NB4 (cell line): ENCODE measurements around the gene ITGA1.
"Not testable (repeated sequence)": the region's sequence is repeated elsewhere in the genome, so short reads cannot be mapped to it uniquely, and the experiment has no call there.

ENCODE experiments used
- DNase-seq: peaks from one replicate; pipeline ENCODE4 v3.0.0; 2010; ENCODE audit warnings: low read depth
- H3K4me3 ChIP-seq: one replicate; pipeline ENCODE4 v1.5.1; 2011; ENCODE audit warnings: mild to moderate bottlenecking, low read depth, low read length, moderate library complexity
- MYC ChIP-seq: IDR thresholded peaks from 2 replicates; pipeline ENCODE4 v1.6.1; 2011; ENCODE audit warnings: low read depth, low read length
- POLR2A ChIP-seq: IDR thresholded peaks from 2 replicates; pipeline ENCODE4 v1.6.1; 2011; ENCODE audit warnings: mild to moderate bottlenecking; ENCODE audit not compliant: insufficient read length; ENCODE audit errors: extremely low read depth
- TF ChIP-seq, protein P1 (sequence below): IDR thresholded peaks from one replicate; pipeline ENCODE4 v1.5.1; 2012; ENCODE audit warnings: low read depth, low read length
- TF ChIP-seq, protein P2 (sequence below): IDR thresholded peaks from 2 replicates; pipeline ENCODE4 v1.6.1; 2011; ENCODE audit warnings: low read depth, low read length

ITGA1 gene

DNA sequence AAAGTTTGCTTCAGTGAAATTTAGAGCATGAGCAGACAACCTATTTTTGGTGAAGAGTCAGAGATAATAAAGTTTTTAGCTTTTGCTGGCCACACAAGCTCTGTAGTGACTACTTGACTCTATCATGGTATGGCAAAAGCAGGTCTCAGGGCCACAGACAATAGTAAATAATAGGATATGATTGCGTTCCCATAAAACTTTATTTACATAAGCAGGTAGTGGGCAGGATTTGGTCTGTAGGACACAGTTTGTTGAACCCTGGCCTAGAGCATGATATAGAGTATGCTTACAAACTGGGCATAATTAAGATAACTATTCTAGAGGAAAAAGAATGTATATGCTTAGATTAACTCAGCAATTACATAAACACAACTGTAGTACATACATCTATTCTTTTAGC lies 30.1 kb downstream of the ITGA1 start:
- H3K4me3 ChIP-seq: no peak overlapping the region
- no peak for DNase-seq
- TF ChIP-seq POLR2A (no peak), MYC (no peak)
- TF ChIP-seq, protein P1, sequence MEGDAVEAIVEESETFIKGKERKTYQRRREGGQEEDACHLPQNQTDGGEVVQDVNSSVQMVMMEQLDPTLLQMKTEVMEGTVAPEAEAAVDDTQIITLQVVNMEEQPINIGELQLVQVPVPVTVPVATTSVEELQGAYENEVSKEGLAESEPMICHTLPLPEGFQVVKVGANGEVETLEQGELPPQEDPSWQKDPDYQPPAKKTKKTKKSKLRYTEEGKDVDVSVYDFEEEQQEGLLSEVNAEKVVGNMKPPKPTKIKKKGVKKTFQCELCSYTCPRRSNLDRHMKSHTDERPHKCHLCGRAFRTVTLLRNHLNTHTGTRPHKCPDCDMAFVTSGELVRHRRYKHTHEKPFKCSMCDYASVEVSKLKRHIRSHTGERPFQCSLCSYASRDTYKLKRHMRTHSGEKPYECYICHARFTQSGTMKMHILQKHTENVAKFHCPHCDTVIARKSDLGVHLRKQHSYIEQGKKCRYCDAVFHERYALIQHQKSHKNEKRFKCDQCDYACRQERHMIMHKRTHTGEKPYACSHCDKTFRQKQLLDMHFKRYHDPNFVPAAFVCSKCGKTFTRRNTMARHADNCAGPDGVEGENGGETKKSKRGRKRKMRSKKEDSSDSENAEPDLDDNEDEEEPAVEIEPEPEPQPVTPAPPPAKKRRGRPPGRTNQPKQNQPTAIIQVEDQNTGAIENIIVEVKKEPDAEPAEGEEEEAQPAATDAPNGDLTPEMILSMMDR: no peak
- TF ChIP-seq, protein P2, sequence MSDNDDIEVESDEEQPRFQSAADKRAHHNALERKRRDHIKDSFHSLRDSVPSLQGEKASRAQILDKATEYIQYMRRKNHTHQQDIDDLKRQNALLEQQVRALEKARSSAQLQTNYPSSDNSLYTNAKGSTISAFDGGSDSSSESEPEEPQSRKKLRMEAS: no peak

DNA sequence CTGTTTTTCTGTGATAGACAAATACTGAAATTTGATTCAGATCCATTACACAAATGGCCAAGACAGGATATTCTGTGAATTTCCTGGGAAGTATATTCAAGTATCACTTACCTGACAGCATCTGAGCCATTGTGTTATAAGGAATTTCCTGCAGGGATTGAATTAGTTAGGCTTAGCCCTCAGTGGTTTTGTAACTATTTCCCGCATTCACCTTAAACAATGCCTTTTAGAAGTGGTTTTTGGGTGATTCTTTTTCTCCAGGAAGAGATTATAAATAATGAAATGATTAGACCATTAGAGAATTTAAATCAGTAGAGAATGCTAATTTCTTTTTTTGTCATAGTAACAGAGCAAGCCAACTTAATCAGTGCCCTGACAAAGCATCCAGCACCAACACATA lies 30.6 kb downstream of the ITGA1 start:
- TF ChIP-seq POLR2A: no peak
- DNase-seq: no peak
- no peak overlapping the region for H3K4me3 ChIP-seq

DNA sequence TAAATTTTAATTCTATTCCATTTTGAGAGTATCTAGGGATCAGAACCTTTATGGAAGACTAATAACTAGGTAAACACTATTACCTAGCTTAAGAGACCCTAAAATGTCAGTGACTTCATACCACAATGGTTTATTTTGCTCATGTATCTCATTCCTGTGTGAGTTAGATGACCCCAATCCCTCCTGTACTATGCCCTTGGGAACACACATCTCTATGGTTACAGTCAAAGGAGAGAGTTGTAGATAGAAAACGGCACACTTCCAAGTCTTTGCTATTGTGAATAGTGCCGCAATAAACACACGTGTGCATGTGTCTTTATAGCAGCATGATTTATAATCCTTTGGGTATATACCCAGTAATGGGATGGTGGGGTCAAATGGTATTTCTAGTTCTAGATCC lies 31.1 kb downstream of the ITGA1 start:
- not testable (repeated sequence) for H3K4me3 ChIP-seq, DNase-seq

DNA sequence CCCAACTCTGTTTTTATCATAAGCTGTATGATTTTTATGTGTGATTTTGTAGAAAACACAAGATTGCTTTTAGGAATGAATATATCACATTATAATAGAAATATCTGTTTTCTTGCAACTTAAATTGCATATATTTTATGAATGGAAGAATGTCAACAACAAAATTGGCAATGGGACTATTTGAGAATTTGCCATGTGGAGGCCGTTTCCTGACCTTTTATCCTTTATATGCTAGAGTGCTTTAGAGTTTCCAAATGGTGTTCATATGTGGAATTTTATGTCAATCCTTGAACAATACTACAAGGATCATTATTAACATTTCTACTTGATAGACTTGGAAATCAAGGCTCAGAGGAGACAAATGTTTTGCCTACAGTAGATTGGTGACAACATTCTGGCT lies 34.2 kb downstream of the ITGA1 start:
- TF ChIP-seq, protein P2: no peak
- TF ChIP-seq, protein P1: no peak
- no peak for TF ChIP-seq POLR2A
- no peak for TF ChIP-seq MYC
- H3K4me3 ChIP-seq: no peak overlapping the region
- no peak for DNase-seq

DNA sequence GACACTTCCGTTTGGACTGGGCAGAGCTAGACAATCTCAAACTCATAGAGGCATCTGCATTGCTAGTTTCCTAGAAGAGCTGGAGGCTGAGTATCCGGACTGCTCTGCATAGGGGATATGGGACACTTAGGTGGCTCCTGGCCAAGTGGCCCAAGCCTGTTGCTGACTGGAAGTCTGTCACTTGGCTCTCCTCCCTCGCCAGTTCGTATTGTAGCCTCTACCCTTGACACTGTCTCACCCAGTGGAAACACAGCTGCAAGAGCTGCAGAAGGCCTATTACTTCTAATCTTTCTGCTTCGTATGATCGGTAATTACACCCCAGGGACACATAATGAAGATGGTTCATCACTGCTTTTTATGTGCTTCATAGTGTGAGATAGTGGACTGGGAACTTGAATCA lies 34.7 kb downstream of the ITGA1 start:
- TF ChIP-seq, protein P2: no peak
- TF ChIP-seq MYC (no peak), POLR2A (no peak)
- TF ChIP-seq, protein P1: no peak
- no peak overlapping the region for H3K4me3 ChIP-seq
- DNase-seq: no peak

DNA sequence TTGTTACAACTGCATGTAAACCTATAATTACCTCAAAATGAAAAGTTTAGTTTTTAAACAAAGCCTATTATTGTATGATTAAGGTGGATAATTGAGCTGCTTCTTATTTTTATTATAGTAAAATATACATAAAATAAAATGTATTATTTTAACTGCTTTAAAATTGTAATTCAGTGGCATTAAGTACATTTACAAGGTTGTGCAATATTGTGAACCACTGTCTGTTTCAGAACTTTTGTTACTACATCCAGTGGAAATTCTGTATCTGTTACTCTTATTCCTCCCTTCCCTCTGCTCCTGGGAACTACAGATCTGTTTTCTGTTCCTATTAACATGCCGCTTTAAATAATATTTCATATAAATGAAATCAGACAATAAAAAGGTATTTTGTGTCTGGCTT lies 37.1 kb downstream of the ITGA1 start:
- TF ChIP-seq POLR2A (no peak), MYC (no peak)
- TF ChIP-seq, protein P1: no peak
- TF ChIP-seq, protein P2: no peak
- no peak for DNase-seq
- no peak overlapping the region for H3K4me3 ChIP-seq

DNA sequence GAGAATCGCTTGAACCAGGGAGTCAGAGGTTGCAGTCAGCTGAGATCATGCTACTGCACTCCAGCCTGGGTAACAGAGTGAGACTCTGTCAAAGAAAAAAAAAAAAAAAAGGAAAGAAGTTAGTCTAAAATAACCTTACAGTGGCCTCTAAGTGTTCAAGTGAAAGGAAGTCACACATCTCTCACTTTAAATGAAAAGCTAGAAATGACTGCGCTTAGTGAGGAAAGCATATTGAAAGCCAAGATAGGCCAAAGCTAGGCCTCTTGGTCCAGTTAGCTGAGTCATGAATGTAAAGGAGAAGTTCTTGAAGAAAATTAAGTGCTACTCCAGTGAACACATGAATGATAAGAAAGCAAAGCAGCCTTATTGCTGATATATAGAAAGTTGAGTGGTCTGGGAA lies 38.1 kb downstream of the ITGA1 start:
- TF ChIP-seq MYC (no peak), POLR2A (no peak)
- TF ChIP-seq, protein P1: no peak
- TF ChIP-seq, protein P2: no peak
- H3K4me3 ChIP-seq: no peak overlapping the region
- no peak for DNase-seq
